ENCODE data around the gene DHTKD1. TPM values are rescaled to one million over a fixed set of nuclear protein-coding genes. Genes with fewer than 3 reads are reported as not detected.

Gene DHTKD1
- total and polyA plus RNA-seq, 4 experiments from 2014 or later: 7.3 to 16.5 (median 12.3) TPM

- H3K4me1 ChIP-seq (ENCODE audit: insufficient read depth, low read length): peaks cover 4% of the 10 kb centered on the region
- peaks cover 2 to 10% (median 3%) of the 10 kb centered on the region in 4 donors for H3K4me1 Mint-ChIP-seq
- H3K9me3 ChIP-seq (ENCODE audit: control insufficient read depth in 1 of 2, low read length in 2 of 2): no peaks in the 10 kb centered on the region
- no peak for DNase-seq
- no peaks in the 10 kb centered on the region for H3K9me3 Mint-ChIP-seq
- ChIA-PET POLR2A (ENCODE audit: partially characterized antibody) (no interaction called here), CTCF (ENCODE audit: partially characterized antibody) (no interaction called here)
- no peak overlapping the region for H3K4me3 ChIP-seq (ENCODE audit: low read length in 2 of 2)
- no peak overlapping the region for H3K4me3 Mint-ChIP-seq
- H3K27ac Mint-ChIP-seq: no peak overlapping the region
- H3K36me3 Mint-ChIP-seq: no peaks in the 10 kb centered on the region
- H3K36me3 ChIP-seq (ENCODE audit: insufficient read depth, low read length): no peaks in the 10 kb centered on the region
- no peak overlapping the region for H3K27ac ChIP-seq (ENCODE audit: low read depth, low read length)
- H3K27me3 Mint-ChIP-seq: peaks cover 0 to 1% of the 10 kb centered on the region in 2 donors
- no peaks in the 10 kb centered on the region for H3K27me3 ChIP-seq (ENCODE audit: insufficient read depth, low read length)
- intact Hi-C loops (cut with micrococcal nuclease): no loop called here
Measured at GRCh38 chr10:12048547-12048946, 20.2 kb upstream of the DHTKD1 start.

GRCh38 chr10:12050528-12050927, 18.2 kb upstream of the DHTKD1 start:
- no peak overlapping the region for H3K27ac Mint-ChIP-seq
- H3K27ac ChIP-seq (ENCODE audit: low read depth, low read length): no peak overlapping the region

GRCh38 chr10:12051241-12051640, 17.5 kb upstream of the DHTKD1 start:
- H3K27me3 ChIP-seq (ENCODE audit: insufficient read depth, low read length): no peaks in the 10 kb centered on the region
- no peaks in the 10 kb centered on the region for H3K36me3 Mint-ChIP-seq
- H3K4me3 Mint-ChIP-seq: no peak overlapping the region
- no peak for DNase-seq
- intact Hi-C loops (cut with micrococcal nuclease): no loop called here
- peaks cover 0 to 1% of the 10 kb centered on the region in 2 donors for H3K27me3 Mint-ChIP-seq
- ChIA-PET CTCF (ENCODE audit: partially characterized antibody) (interaction anchor here (1.9 kb wide), 1 partner anchor 15 kb away, joined by 4 read pairs; no protein-coding TSS in a partner anchor), POLR2A (ENCODE audit: partially characterized antibody) (interaction anchor here (1.0 to 2.7 kb wide), 2 partner anchors 8 to 10 kb away, joined by 3 to 12 read pairs; partner anchors contain the start of gene UPF2)
- H3K9me3 Mint-ChIP-seq: no peaks in the 10 kb centered on the region
- no peak overlapping the region for H3K27ac ChIP-seq (ENCODE audit: low read depth, low read length)
- H3K27ac Mint-ChIP-seq: no peak overlapping the region
- H3K36me3 ChIP-seq (ENCODE audit: insufficient read depth, low read length): no peaks in the 10 kb centered on the region
- no peaks in the 10 kb centered on the region for H3K9me3 ChIP-seq (ENCODE audit: control insufficient read depth in 1 of 2, low read length in 2 of 2)
- H3K4me1 ChIP-seq (ENCODE audit: insufficient read depth, low read length): no peaks in the 10 kb centered on the region
- H3K4me3 ChIP-seq (ENCODE audit: low read length in 2 of 2): no peak overlapping the region
- peaks cover 2 to 6% (median 4%) of the 10 kb centered on the region in 4 donors for H3K4me1 Mint-ChIP-seq

More at GRCh38 chr10:12050528-12050927, 18.2 kb upstream of the DHTKD1 start:
- H3K27me3 ChIP-seq (ENCODE audit: insufficient read depth, low read length): no peaks in the 10 kb centered on the region
- H3K9me3 ChIP-seq (ENCODE audit: control insufficient read depth in 1 of 2, low read length in 2 of 2): no peaks in the 10 kb centered on the region
- no peaks in the 10 kb centered on the region for H3K9me3 Mint-ChIP-seq
- ChIA-PET CTCF (ENCODE audit: partially characterized antibody) (interaction anchor here (0.7 to 1.1 kb wide), 2 partner anchors 16 to 20 kb away, joined by 3 read pairs; no protein-coding TSS in a partner anchor), POLR2A (ENCODE audit: partially characterized antibody) (interaction anchor here (1.0 to 2.7 kb wide), 2 partner anchors 8 to 9 kb away, joined by 3 to 12 read pairs; partner anchors contain the start of gene UPF2)
- intact Hi-C loops (cut with micrococcal nuclease): no loop called here
- peaks cover 2 to 6% (median 4%) of the 10 kb centered on the region in 4 donors for H3K4me1 Mint-ChIP-seq
- no peaks in the 10 kb centered on the region for H3K36me3 Mint-ChIP-seq
- H3K36me3 ChIP-seq (ENCODE audit: insufficient read depth, low read length): no peaks in the 10 kb centered on the region
- no peak for DNase-seq
- H3K27me3 Mint-ChIP-seq: peaks cover 0 to 1% of the 10 kb centered on the region in 2 donors
- H3K4me3 Mint-ChIP-seq: peak overlapping the region in 1 of 8 donors; percentile 45
- no peaks in the 10 kb centered on the region for H3K4me1 ChIP-seq (ENCODE audit: insufficient read depth, low read length)
- H3K4me3 ChIP-seq (ENCODE audit: low read length in 2 of 2): no peak overlapping the region

- no peaks in the 10 kb centered on the region for H3K36me3 ChIP-seq (ENCODE audit: insufficient read depth, low read length)
- no peak for DNase-seq
- no peaks in the 10 kb centered on the region for H3K4me1 ChIP-seq (ENCODE audit: insufficient read depth, low read length)
- Mint-ChIP-seq H3K9me3 (no peaks in the 10 kb centered on the region), H3K27ac (no peak overlapping the region), H3K4me3 (no peak overlapping the region), H3K4me1 (peaks cover 2 to 6% (median 4%) of the 10 kb centered on the region in 4 donors), H3K36me3 (no peaks in the 10 kb centered on the region), H3K27me3 (no peaks in the 10 kb centered on the region)
- H3K9me3 ChIP-seq (ENCODE audit: control insufficient read depth in 1 of 2, low read length in 2 of 2): no peaks in the 10 kb centered on the region
- ChIA-PET CTCF (ENCODE audit: partially characterized antibody) (interaction anchor here (0.7 kb wide), 2 partner anchors 70 to 500 kb away, joined by 3 to 4 read pairs; no protein-coding TSS in a partner anchor), POLR2A (ENCODE audit: partially characterized antibody) (interaction anchor here (1.9 kb wide), 1 partner anchor 13 kb away, joined by 4 read pairs; no protein-coding TSS in a partner anchor)
- no peak overlapping the region for H3K4me3 ChIP-seq (ENCODE audit: low read length in 2 of 2)
- no peaks in the 10 kb centered on the region for H3K27me3 ChIP-seq (ENCODE audit: insufficient read depth, low read length)
- H3K27ac ChIP-seq (ENCODE audit: low read depth, low read length): no peak overlapping the region
- intact Hi-C loops (cut with micrococcal nuclease): no loop called here
Measured at GRCh38 chr10:12055732-12056131, 13.0 kb upstream of the DHTKD1 start.

- Histone ChIP-seq H3K4me1 (ENCODE audit: insufficient read depth, low read length) (no peaks in the 10 kb centered on the region), H3K9me3 (ENCODE audit: control insufficient read depth in 1 of 2, low read length in 2 of 2) (no peaks in the 10 kb centered on the region), H3K27ac (ENCODE audit: low read depth, low read length) (no peak overlapping the region), H3K4me3 (ENCODE audit: low read length in 2 of 2) (no peak overlapping the region), H3K36me3 (ENCODE audit: insufficient read depth, low read length) (no peaks in the 10 kb centered on the region), H3K27me3 (ENCODE audit: insufficient read depth, low read length) (no peaks in the 10 kb centered on the region)
- Mint-ChIP-seq H3K36me3 (no peaks in the 10 kb centered on the region), H3K4me3 (no peak overlapping the region), H3K4me1 (peaks cover 0 to 6% (median 4%) of the 10 kb centered on the region in 4 donors), H3K27ac (no peak overlapping the region), H3K9me3 (no peaks in the 10 kb centered on the region), H3K27me3 (no peaks in the 10 kb centered on the region)
- intact Hi-C loops (cut with micrococcal nuclease): no loop called here
- CTCF ChIA-PET (ENCODE audit: partially characterized antibody): no interaction called here
- POLR2A ChIA-PET (ENCODE audit: partially characterized antibody): no interaction called here
- DNase-seq: no peak
Measured at GRCh38 chr10:12056748-12057147, 12.0 kb upstream of the DHTKD1 start.

GRCh38 chr10:12061124-12061523, 7.6 kb upstream of the DHTKD1 start:
- Mint-ChIP-seq H3K36me3 (no peaks in the 10 kb centered on the region), H3K27me3 (peaks cover 0 to 2% of the 10 kb centered on the region in 2 donors), H3K27ac (no peak overlapping the region), H3K4me3 (no peak overlapping the region), H3K4me1 (peaks cover 0 to 4% (median 0%) of the 10 kb centered on the region in 4 donors), H3K9me3 (no peaks in the 10 kb centered on the region)
- H3K27me3 ChIP-seq (ENCODE audit: insufficient read depth, low read length): no peaks in the 10 kb centered on the region
- no peak overlapping the region for H3K27ac ChIP-seq (ENCODE audit: low read depth, low read length)
- intact Hi-C loops (cut with micrococcal nuclease): no loop called here
- POLR2A ChIA-PET (ENCODE audit: partially characterized antibody): no interaction called here
- no peaks in the 10 kb centered on the region for H3K4me1 ChIP-seq (ENCODE audit: insufficient read depth, low read length)
- no peaks in the 10 kb centered on the region for H3K36me3 ChIP-seq (ENCODE audit: insufficient read depth, low read length)
- H3K4me3 ChIP-seq (ENCODE audit: low read length in 2 of 2): no peak overlapping the region
- CTCF ChIA-PET (ENCODE audit: partially characterized antibody): no interaction called here
- no peak for DNase-seq
- no peaks in the 10 kb centered on the region for H3K9me3 ChIP-seq (ENCODE audit: control insufficient read depth in 1 of 2, low read length in 2 of 2)

- ChIA-PET CTCF (ENCODE audit: partially characterized antibody) (no interaction called here), POLR2A (ENCODE audit: partially characterized antibody) (no interaction called here)
- intact Hi-C loops (cut with micrococcal nuclease): no loop called here
- no peaks in the 10 kb centered on the region for H3K9me3 Mint-ChIP-seq
- Histone ChIP-seq H3K4me1 (ENCODE audit: insufficient read depth, low read length) (peaks cover under 1% of the 10 kb centered on the region), H3K36me3 (ENCODE audit: insufficient read depth, low read length) (no peaks in the 10 kb centered on the region), H3K9me3 (ENCODE audit: control insufficient read depth in 1 of 2, low read length in 2 of 2) (no peaks in the 10 kb centered on the region), H3K27me3 (ENCODE audit: insufficient read depth, low read length) (no peaks in the 10 kb centered on the region), H3K4me3 (ENCODE audit: low read length in 2 of 2) (no peak overlapping the region), H3K27ac (ENCODE audit: low read depth, low read length) (no peak overlapping the region)
- no peak for DNase-seq
- H3K4me1 Mint-ChIP-seq: peaks cover 0 to 4% (median 0%) of the 10 kb centered on the region in 4 donors
- H3K27ac Mint-ChIP-seq: no peak overlapping the region
- H3K27me3 Mint-ChIP-seq: peaks cover 0 to 2% of the 10 kb centered on the region in 2 donors
- H3K36me3 Mint-ChIP-seq: no peaks in the 10 kb centered on the region
- no peak overlapping the region for H3K4me3 Mint-ChIP-seq
Measured at GRCh38 chr10:12062754-12063482, 5.8 kb upstream of the DHTKD1 start.
